Keratinocyte (primary cell): ENCODE measurements around the gene MTUS2.

Source experiments
- CTCF ChIP-seq, 3 experiments: IDR thresholded peaks in 1 of 3; conservative IDR thresholded peaks in 1 of 3; optimal IDR thresholded peaks in 1 of 3; 2 replicates in 2 of 3; 3 replicates in 1 of 3; pipeline versions ENCODE3 to v1.5.1; 2011; ENCODE audit warnings: low read length in 3 of 3, mild to moderate bottlenecking in 3 of 3, moderate library complexity in 2 of 3, control low read depth in 1 of 3, inconsistent platforms in 1 of 3; ENCODE audit not compliant: insufficient read depth in 2 of 3; ENCODE audit errors: extremely low read depth in 1 of 3
- EZH2 ChIP-seq: IDR thresholded peaks from one replicate; pipeline ENCODE4 v1.6.1; 2012; ENCODE audit warnings: inconsistent platforms, mild to moderate bottlenecking, low read length, moderate library complexity

- no peak for TF ChIP-seq CTCF (optimal IDR thresholded peaks at IDR 0.05 in 1 of 3, IDR thresholded peaks at IDR 0.05 in 1 of 3, conservative IDR thresholded peaks at IDR 0.05 in 1 of 3; ENCODE audit: extremely low read depth in 1 of 3, insufficient read depth in 2 of 3, low read length in 3 of 3)
- no peak for TF ChIP-seq EZH2
Observed at GRCh38 chr13:29067306-29067945, 247.3 kb downstream of the MTUS2 start.
